Femur (tissue), 1 donor: ENCODE measurements around the gene CTNNA2.

ENCODE experiments used
- DNase-seq: peaks from one replicate; pipeline ENCODE4 v3.0.0-alpha.2; 2017

CTNNA2 gene

DNA sequence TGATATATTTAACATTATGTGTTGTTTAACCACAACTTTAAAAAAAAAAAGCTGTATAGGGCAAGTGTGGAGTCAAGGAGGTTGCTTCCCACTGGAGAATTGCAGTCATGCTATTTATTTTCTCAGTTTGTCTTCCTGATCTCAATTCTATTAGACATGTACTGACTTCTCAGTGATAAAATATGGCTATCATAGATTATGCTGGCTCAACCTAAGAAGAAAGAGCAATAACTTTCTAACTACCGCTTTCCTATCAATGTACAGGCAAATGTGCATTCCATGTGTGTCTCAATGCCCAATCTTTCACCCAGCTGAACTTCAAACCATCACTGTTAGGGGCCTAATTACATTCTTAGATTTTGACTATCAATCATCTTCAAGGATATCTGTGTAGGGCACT lies 201.4 kb downstream of the CTNNA2 start:
- no peak for DNase-seq

DNA sequence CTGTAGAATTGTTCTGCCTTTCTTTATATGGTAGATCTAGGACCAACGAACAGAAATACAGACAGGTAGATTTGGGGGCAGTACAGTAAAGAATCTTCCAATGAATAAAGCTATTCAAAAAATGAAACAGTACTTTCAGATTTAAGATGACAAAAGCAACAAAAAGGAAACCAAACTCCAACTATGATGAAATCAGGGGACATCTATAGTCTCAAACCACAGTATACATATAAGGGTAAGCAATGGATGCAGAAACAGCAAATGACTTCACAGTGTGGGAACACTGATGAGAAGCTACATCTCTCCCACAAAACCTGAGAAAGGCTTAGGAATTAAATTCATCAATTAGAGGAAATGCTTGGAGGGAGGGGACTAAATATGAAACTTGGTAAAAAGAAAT lies 202.5 kb downstream of the CTNNA2 start:
- no peak for DNase-seq

DNA sequence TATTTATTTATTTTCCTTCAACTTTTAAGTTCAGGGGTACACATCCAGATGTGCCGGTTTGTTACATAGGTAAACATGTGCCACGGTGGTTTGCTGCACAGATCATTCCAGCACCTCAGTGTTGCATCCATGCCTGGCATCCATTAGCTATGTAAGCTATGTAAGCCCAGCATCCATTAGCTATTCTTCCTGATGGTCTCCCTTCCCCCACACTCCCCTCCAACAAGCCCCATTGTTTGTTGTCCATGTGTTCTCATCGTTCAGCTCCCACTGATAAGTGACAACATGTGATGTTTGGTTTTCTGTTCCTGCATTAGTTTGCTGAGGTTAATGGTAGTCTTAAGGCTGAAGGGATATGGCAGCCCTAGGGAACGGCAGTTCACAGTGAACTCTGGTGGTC lies 203.4 kb downstream of the CTNNA2 start:
- no peak for DNase-seq

DNA sequence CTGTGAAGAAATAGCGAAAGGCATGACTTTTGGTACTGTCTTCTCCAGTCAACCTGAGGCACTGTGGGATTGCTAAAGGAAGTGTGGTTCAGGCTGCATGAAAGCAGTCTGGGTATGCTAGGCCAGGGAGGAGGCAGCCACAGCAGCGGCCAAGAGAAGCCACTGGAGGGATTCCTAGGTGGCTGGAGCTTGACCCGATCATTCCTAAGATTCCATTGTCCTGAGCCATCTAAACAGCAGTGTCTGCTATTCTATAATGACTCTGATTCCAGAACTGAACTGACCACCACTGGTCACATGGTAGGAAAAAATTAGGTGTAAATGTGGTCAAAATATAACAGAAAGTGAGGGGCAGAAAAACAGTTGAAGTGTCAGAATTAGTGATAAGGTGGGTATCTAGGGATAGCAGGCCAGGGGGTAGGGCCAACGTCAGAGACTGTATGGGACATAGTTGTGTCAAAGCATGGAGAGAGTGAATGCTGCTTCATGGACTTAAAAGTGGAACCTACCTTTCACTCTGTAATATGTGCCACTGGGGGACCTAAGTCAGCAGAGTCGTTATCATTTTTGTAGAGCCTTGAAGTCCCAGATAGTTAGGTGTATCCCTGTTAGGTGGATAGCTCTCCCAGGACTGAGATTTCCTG lies 204.6 kb downstream of the CTNNA2 start:
- no peak for DNase-seq

DNA sequence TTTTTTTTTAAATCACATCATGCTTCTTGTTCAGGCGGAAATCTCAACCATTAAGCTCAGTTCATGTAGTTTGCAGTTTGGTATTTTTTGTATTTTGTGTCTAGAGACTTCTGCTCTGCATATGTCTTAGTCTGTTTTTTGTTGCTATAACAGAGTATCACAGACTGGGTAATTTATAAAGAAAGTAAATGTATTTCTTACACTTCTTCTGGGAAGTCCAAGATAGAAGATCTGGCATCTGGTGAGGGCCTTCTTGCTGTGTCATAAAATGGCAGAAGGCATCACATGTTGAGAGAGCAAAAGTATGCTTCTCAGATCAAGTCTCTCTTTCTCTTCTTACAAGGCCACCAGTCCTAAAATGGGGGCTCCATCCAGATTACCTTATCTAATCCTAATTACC lies 208.2 kb downstream of the CTNNA2 start:
- no peak for DNase-seq

DNA sequence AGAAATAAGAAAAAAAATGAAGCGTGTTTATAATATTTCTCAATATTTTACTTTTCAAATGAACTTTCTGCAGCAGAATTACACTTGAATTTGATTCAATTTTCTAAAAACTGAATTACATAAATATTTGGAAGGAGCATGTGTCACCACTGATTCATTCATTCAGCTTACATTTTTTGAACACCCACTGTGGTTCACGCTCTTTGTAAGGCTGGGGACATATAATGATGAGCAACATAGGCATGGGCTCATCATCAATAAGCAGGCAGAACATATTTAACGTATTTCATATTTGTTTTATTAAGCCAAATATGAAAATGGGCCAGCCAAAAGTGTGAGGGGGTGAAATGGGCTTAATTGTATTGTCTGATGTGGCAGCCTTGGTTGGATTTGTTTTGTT lies 209.1 kb downstream of the CTNNA2 start:
- no peak for DNase-seq

DNA sequence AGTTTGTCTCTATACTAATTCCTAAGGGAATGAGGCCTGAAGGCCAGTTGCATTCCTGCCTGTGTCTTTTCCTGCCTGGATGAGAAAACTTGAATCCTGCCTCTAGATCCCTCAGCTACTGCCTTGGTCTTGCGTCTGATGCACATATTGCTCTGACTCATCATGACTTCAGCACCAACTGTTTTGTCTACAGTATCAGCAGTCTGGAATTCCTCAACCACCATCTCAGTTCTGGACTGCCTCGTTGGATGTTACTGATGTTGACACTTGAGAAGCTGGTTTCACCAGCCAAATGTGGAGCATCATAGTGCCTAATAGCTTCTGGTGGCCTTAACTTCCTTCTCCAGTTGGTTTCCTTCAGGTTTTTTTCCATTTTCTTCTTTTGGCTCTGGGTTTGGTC lies 211.0 kb downstream of the CTNNA2 start:
- no peak for DNase-seq

DNA sequence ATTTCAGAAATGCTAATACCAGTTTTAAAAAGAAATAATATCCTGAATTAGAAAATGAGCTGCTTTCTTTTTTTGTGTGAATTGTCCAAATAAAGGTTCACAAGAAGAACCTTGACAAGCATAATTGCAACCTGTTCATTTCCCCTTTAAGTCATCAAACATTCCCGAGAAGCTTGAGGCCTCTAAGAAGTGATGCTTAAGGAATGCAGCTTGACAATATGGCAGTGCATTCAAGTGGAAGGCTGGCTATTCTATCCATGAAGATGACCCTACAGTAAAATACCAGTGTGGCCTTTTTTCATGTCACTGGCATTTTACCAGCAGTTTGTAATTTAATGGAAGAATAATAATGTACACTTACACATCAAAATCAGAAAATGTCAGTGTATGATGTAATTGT lies 216.7 kb downstream of the CTNNA2 start:
- DNase-seq = no peak

DNA sequence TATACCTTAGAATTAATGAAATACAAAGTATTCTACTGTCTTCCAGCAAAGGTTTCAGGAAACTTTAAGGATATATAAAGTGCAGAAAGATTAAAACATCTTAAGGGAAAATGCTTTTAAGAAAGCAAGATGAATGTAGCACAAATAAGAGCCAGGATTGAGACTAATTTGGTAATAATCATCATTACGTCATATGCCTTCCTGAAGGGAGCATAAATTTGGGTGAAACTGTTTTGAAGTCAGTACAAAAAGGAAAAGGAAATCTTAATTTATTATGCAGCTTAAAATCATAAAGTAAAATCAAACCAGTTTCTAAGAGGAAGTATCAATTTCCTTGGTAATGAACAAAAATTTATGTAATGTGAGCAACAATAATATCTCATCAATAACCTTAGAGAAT lies 221.7 kb downstream of the CTNNA2 start:
- DNase-seq = no peak

DNA sequence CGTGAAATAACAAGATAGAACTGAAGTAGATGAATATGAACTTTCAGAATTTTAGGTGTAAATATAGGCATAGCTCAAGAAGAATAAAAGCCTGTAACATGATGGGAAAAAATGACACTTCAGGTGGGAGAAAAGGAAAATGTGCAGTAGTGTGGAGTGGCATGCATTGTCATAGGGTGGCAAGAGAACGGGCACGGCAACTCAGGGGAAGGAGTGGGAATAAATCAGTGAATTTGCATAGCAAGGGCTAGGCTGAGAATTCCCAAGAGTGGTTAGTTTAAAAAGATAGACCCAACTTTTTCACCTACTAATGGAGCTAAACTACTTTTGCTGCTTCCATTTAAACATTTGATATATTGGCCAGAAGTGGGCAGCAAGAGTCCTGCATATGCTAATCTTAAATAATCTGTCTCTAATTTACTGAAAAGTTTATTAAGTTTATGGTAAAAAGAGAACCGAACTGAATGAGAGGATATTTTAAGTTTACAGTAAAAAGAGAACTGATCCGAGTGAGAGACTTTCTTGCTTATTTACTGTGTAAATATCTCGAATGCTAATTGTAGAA lies 228.1 kb downstream of the CTNNA2 start:
- no peak for DNase-seq

DNA sequence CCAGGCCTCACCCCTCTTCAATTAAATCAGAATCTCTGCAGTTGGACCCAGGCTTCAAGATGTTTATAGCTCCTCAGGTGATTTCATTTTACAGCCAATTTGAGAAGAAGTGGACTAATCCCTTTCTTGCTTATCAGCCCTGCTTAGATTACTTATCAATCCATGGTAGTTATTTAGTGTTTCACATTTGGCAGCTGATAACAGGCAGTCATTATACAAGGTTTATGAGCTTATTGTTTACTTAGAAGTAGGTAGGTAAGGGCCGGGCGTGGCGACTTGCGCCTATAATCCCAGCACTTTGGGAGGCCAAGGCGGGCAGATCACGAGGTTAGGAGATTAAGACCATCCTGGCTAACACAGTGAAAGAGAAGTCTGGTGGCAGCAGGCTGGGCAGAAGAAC lies 237.5 kb downstream of the CTNNA2 start:
- DNase-seq = no peak

DNA sequence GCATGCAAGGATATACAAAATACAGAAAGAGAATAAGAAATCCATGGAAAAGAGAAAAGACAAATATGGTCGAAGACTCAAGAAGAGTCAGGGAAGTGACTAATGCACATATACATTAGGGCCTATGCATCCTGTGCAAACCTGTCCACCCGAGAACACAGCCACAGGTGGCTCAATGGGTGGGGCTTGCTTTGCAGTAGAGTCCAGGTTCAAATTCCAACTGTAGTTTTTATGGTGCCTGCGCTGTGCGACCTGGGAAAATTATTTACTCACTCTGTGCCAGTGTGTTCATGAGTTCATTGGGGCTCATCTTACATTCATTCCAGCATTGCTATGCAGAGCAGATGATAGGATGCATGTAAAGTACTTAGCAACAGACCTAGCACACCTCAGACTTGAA lies 244.7 kb downstream of the CTNNA2 start:
- DNase-seq = no peak

DNA sequence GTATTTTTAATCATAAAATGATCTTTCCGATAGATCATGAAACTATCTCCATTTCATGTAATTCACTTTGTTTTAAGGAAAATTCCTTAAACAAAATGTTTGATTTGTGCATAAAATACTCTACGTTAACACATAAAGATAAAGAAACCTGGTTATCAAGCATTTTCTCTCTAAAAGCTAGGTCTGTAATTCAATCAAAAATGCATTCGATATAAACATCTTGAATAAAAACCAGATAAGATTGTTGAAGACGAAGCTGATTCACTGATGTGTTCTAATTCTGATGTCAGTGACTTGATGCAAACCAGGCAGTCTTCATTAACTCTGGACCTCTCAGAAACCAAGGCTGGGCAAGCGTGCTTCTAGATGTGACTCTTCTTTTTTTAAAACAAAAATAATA lies 245.2 kb downstream of the CTNNA2 start:
- DNase-seq = no peak

DNA sequence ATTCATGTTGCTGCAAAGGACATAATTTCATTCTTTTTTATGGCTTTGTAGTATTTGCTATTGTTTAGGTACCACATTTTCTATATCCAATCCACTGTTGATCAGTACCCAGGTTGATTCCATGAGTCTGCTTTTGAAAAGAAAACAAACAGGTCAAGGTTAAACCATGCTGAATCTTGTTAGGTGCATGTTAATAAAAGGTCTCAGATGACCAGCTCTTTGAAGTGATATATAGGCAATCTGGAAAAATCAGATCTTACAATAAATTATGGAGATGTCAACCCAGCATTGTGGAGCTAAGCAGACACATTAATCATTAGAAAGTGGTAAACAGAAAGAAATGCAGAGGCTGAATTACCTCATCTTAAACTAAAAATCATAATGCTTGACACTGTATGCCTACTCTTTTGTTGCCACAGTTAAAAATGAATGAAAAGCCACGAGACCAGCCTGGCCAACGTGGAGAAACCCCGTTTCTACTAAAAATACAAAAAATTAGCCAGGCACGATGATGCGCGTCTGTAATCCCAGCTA lies 246.0 kb downstream of the CTNNA2 start:
- no peak for DNase-seq

DNA sequence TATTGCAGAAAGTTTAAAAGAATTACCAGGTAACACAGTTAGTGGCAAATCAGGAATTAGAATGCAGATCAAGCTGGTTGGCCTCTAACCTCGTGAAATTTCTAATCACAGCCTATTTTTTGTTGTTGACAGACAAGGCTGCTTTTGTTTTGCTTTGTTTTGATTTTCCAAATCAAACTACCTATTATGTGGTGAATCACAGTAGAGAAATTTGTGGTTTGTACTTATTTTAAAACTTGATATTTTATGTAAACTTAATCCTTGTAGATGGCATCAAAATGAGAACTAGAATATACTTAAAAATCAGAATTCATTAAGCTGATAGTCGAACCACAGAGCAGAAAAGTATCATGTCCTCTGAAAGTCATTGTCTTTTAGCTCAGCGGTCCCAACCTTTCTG lies 258.1 kb downstream of the CTNNA2 start:
- DNase-seq = no peak

DNA sequence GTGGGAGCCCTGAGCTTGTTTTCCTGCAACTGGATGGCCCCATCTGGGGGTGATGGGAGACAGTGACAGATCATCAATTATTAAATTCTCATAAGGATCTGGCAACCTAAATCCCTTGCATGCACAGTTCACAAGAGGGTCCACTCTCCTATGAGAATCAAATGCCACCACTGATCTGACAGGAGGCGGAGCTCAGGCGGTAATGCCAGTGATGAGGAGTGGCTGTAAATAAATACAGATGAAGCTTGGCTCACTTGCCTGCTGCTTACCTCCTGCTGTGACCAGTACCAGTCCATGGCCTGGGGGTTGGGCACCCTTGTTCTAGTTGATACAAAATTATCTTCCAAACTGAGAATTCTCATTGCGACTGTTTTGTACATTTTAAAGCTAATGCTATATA lies 258.6 kb downstream of the CTNNA2 start:
- DNase-seq = no peak

DNA sequence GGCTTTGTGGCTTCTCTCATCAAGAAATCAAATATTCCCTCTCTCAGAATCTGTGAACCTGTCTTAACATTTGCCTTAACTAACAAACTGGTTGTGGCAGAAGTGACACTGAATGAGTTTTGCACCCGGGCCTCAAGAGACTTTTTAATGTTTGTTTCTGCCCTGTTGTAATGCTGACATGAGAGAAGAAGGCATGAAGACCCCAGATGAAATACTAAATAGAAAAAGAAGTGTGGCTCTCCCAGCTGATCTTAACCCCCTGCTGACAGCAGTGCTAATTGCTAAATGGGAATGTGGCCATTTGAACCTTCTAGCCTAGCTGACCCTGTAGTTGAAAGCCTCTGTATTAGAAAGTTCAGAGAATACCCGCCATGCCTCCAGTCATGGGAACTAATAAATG lies 261.2 kb downstream of the CTNNA2 start:
- DNase-seq = no peak

DNA sequence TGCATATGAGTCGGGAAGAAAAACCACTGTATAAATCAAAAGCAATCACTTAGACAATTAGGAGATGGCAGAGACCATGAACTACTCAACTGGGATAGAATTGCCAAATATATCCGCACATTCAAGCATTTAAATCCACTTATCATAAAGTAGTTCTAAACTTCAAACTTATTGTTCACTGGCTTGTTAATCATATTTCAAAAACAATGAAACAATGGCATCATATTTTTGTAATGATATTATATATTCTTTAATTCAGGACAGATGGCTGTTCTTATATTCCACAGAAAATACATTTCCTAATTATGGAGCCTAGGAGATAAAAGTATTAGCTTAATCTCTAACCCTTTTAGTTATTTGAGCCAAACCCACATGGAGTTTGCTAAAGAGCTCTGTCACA lies 263.6 kb downstream of the CTNNA2 start:
- no peak for DNase-seq

DNA sequence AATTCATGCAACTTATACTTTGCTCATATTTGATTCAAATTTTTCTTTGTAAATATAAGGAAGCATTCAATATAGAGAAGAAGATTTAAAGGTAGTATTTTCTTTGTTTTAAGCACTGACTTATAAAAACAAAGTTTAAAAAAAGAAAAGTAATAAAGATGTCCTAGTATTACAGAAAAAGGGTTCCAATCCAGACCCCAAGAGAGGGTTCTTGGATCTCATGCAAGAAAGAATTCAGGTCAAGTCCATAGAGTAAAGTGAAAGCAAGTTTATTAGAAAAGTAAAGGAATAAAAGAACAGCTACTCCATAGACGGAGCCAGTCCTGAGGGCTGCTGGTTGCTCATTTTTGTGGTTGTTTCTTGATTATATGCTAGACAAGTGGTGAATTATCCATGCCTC lies 267.9 kb downstream of the CTNNA2 start:
- DNase-seq = no peak

DNA sequence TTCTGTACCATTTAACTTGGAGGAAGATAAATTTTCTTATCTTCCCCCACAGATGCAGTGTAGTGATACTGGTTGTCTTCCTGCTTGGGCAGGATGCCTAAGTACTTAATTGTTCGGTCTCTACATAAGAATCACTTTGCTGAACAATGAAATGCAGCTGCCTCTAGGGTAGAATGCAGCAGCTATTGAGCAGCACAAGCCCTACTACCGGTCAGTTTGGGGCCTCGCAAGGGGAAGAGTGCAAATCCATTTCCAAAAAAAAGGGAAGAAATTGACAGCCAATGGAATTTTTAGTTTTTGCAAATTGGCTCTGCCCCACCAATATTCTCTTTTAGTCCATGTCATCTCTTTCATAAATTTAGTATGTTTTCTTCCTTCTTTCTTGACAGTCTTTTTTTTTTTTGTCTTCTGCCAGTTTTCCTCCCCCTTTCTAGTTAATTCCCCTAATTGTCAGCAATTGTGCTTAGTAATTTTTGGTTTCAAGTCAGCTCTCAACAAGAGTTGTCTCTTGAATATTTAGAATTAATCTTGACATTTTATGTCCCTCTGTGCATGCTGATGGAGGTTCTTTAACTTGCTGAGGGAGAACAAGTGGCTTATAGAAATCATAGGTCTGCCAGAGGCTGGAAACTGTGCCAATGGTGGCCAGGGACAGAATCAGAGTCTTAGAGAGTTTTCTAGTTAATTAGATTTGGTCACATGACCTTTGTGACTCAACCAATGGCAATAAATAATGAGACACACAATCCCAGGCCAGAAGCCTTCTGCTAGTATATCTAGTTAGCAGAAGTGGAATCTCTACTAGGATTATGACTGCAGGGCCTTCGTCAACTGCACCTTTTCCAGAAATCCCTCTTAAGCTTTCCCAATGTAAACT lies 270.0 kb downstream of the CTNNA2 start:
- DNase-seq = peak; percentile 24

DNA sequence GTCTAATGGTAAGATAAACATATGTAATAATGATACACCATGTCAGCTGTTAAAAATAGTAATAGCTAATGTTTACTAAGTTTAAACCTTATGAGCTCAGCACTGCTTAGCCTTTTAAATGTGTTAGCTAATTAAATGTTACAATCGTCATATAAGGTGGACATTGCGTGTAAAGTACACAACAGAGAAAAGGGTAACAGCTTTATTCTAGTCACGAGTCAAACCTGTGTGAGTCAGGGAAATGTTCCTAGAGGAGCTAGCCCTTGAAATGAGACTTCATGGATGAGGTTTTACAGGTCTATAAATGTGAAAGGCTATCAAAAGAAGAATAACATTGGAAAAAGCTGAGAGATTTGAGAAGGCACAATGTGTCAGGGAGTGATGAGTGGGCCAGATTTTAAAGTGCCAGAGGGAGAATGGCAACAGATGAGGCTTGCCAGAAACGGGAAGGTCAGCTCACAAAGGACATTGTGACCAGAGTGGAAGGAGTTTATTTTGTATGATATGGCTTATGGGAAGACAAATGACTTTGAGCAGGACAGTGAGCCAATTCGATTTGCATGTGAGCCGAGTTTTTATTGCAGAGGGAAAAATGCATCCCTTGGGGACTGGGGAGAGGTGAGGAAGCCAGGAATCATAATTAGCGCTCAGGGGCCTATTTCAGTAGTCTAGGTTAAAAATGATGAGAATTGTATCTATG lies 276.3 kb downstream of the CTNNA2 start:
- DNase-seq = no peak

DNA sequence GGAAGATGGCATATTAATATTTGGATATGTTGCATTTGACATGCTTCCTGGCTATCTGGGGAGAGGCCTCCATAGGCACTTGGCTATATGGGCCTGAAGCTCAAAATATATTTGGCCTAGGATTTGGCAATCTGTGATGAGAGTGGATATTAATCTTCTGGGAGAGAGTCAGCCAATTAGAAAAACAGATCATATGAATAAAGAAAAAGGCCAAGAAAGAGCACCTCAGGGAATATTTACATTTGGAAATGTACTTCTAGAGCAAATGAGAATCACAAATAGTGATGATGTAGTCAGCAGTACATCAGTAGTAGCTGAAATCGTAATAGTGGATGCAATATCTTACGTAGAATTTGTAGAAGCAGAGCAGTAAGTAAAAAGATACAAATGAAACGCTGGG lies 277.0 kb downstream of the CTNNA2 start:
- no peak for DNase-seq

DNA sequence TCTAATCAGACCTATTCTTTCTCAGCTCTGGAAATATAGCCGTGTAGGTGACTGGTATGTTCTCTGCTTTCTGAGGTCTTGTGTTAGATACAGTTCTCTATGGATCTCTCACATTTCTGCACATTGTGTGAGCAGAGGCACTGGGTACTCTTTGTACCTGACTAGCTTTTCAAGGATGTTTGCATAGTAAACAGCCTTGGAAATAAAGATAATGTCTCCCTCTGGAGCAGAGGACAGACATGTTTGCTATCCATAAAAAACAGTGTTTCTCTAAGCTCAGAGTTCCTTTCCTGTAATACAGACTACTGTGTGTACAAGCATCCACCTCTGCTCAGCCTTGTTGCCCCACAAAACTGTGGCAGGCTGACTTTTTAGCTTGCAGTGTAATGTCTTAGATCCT lies 279.2 kb downstream of the CTNNA2 start:
- no peak for DNase-seq

DNA sequence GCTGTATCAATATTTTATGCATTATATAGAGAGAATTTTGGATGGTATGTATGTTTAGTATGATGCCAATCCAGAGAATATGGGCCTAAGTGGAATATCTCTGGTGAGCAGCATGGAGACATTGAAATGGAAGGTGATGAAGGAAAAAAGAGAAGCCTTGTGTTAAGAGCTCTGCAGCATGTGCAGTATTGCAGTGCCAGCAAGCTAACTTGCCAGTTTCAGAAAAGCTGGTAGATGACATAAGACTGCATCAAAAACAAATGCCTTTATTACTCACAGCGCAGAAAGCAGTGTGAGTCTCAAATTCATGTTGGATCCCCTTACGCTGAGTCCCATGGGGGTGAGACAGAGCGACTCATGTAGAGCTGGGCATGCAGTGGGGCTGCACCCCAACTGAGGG lies 280.2 kb downstream of the CTNNA2 start:
- no peak for DNase-seq
